ENCODE measurements around the gene SLC49A3. TPM values are rescaled to one million over a fixed set of nuclear protein-coding genes. Genes with fewer than 3 reads are reported as not detected.

The SLC49A3 gene
- total RNA-seq, 2 experiments from 2014 or later, result not detected

DNA sequence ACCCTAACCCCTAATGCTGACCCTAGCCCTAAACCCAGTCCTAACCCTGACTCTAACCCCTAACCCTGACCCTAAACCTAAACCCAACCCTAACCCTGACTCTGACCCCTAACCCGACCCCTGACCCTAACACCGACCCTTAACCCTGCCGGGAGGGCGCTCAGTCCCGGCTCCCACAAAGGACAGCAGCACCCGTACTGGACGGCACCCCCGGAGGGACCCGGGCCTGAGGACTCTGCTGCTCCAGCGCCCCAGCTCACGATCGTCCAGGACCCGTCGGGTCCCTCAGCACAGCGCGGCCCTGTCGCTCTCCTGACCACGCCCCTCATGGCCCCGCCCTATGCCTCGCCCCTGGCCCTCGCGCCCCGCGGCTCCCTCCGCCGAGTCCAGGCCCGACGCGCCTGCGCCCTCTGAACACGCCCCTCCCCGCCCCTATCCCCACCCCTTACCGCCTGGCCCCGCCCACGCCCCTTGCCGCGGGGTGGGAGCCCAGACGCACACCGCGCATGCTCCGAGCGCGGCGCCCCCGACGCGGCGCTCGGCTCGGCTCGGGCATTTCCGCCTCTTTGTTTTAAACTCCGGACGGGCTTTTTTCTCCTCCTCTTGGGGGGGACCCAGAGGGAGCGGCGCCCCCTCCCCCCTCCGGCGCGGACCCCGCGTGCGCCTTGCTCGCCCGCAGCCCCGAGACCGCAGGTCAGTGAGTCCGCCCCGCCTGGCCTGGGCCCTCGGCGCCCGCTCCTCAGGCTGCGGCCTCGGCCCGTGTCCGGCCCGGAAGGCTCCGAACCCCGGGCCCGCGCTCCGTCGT, 16.5 kb upstream of the SLC49A3 start, which contains the start of gene PCGF3:
PCGF3 (plus strand) TSS at position 555 of the 805 bp plus-strand sequence. CDS start 27,849 bp downstream, outside the sequence.
- Histone ChIP-seq H3K36me3 (ENCODE audit: insufficient read depth, low read length) (peaks cover 15% of the 10 kb centered on the region), H3K4me1 (ENCODE audit: insufficient read depth, low read length, poor library complexity, severe bottlenecking) (peaks cover 6% of the 10 kb centered on the region), H3K9me2 (ENCODE audit: insufficient read depth, low read length) (no peaks in the 10 kb centered on the region), H3K4me2 (ENCODE audit: low read length) (peak within 1 kb of the TSS; percentile 74), H3K4me3 (ENCODE audit: low read depth, low read length, poor library complexity, severe bottlenecking) (peak within 1 kb of the TSS; percentile 82), H3K27ac (ENCODE audit: low read depth, low read length, poor library complexity, severe bottlenecking) (peak within 1 kb of the TSS; percentile 29), H3K9me3 (ENCODE audit: low read length) (no peaks in the 10 kb centered on the region), H3K79me2 (ENCODE audit: insufficient read depth, low read depth, low read length) (peaks cover 14% of the 10 kb centered on the region; the same call in 1 of the 2 replicates), H4K20me1 (ENCODE audit: insufficient read depth, low read length) (no peaks in the 10 kb centered on the region), H2AFZ (ENCODE audit: low read length) (peak within 1 kb of the TSS; percentile 66)
- peak; percentile 92 for DNase-seq (ENCODE audit: low spot score)
- ChIA-PET CTCF (ENCODE audit: unreplicated experiment) (no interaction called here), POLR2A (no interaction called here)
- intact Hi-C loops (cut with micrococcal nuclease; ENCODE audit: unreplicated experiment), result no loop called here
- no TSS peak for BruUV-seq (replicated peaks)
- TF ChIP-seq EZH2phosphoT487 (IDR thresholded peaks at IDR 0.05; ENCODE audit: borderline replicate concordance, low read depth, low read length), result no peak
- TF ChIP-seq, protein P1, sequence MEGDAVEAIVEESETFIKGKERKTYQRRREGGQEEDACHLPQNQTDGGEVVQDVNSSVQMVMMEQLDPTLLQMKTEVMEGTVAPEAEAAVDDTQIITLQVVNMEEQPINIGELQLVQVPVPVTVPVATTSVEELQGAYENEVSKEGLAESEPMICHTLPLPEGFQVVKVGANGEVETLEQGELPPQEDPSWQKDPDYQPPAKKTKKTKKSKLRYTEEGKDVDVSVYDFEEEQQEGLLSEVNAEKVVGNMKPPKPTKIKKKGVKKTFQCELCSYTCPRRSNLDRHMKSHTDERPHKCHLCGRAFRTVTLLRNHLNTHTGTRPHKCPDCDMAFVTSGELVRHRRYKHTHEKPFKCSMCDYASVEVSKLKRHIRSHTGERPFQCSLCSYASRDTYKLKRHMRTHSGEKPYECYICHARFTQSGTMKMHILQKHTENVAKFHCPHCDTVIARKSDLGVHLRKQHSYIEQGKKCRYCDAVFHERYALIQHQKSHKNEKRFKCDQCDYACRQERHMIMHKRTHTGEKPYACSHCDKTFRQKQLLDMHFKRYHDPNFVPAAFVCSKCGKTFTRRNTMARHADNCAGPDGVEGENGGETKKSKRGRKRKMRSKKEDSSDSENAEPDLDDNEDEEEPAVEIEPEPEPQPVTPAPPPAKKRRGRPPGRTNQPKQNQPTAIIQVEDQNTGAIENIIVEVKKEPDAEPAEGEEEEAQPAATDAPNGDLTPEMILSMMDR (conservative IDR thresholded peaks at IDR 0.05; ENCODE audit: low read length), result no peak

DNA sequence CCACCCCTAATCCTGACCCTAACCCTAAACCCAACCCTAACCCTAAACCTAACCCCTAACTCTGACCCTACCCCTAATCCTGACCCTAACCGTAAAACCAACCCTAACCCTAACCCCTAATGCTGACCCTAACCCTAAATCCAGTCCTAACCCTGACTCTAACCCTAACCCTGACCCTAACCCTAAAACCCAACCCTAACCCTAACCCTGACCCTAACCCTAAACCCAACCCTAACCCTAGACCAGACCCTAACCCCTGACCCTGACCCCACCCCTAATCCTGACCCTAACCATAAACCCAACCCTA, 16.0 kb upstream of the SLC49A3 start:
- POLR2A ChIA-PET, result no interaction called here
- TF ChIP-seq, protein P1 (conservative IDR thresholded peaks at IDR 0.05; ENCODE audit: low read length), result no peak
- TF ChIP-seq EZH2phosphoT487 (IDR thresholded peaks at IDR 0.05; ENCODE audit: borderline replicate concordance, low read depth, low read length), result no peak
- intact Hi-C loops (cut with micrococcal nuclease; ENCODE audit: unreplicated experiment), result no loop called here
- Histone ChIP-seq H3K36me3 (ENCODE audit: insufficient read depth, low read length) (peaks cover 11% of the 10 kb centered on the region), H3K9me2 (ENCODE audit: insufficient read depth, low read length) (no peaks in the 10 kb centered on the region), H3K4me2 (ENCODE audit: low read length) (no peak overlapping the region), H3K4me1 (ENCODE audit: insufficient read depth, low read length, poor library complexity, severe bottlenecking) (peaks cover 12% of the 10 kb centered on the region), H2AFZ (ENCODE audit: low read length) (no peak overlapping the region), H3K9me3 (ENCODE audit: low read length) (no peaks in the 10 kb centered on the region), H3K79me2 (ENCODE audit: insufficient read depth, low read depth, low read length) (peaks cover 14% of the 10 kb centered on the region; the same call in 1 of the 2 replicates), H3K4me3 (ENCODE audit: low read depth, low read length, poor library complexity, severe bottlenecking) (peak overlapping the region; percentile 82), H3K27ac (ENCODE audit: low read depth, low read length, poor library complexity, severe bottlenecking) (no peak overlapping the region), H4K20me1 (ENCODE audit: insufficient read depth, low read length) (no peaks in the 10 kb centered on the region)
- no peak for DNase-seq (ENCODE audit: low spot score)
- CTCF ChIA-PET (ENCODE audit: unreplicated experiment), result no interaction called here
- BruUV-seq (replicated peaks), result no TSS peak

DNA sequence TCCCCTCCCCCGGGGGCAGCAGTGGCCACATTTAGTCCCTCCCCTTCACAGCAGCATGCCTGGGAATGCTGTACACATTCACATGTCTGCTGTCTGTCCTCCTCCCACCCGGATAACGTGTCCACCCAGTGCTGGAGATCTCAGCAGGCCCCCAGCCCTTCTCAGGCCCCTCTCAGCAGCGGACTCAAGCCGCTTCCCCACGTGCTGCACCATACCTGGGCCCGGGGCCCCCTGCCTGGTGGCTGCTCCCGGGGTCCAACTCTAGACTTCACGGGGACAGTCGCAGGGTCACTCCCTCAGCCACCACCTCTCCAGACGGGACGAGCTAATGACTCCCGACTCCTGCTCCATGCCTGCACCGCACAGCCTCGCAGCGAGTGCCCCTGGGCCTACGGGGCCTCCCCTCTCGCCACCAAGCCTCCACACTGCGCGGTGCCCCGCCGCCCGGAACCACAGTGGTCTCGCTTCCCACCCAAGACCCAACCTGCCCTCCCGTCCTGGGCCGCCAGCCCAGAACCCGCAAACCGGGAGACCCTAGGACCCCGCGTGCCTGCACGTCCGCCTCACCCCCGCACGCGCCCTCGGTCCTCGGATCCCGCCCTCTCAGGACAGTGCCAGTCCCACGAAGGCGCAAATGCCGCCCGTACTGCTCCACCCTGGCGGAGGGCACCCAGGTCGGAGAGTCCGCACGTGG, 15.4 kb upstream of the SLC49A3 start:
- H4K20me1 ChIP-seq (ENCODE audit: insufficient read depth, low read length), result no peaks in the 10 kb centered on the region
- no peak overlapping the region for H2AFZ ChIP-seq (ENCODE audit: low read length)
- H3K4me3 ChIP-seq (ENCODE audit: low read depth, low read length, poor library complexity, severe bottlenecking), result no peak overlapping the region
- no peaks in the 10 kb centered on the region for H3K9me2 ChIP-seq (ENCODE audit: insufficient read depth, low read length)
- intact Hi-C loops (cut with micrococcal nuclease; ENCODE audit: unreplicated experiment), result no loop called here
- H3K27ac ChIP-seq (ENCODE audit: low read depth, low read length, poor library complexity, severe bottlenecking), result no peak overlapping the region
- H3K4me1 ChIP-seq (ENCODE audit: insufficient read depth, low read length, poor library complexity, severe bottlenecking), result peaks cover 17% of the 10 kb centered on the region
- H3K79me2 ChIP-seq (ENCODE audit: insufficient read depth, low read depth, low read length), result peaks cover 14% of the 10 kb centered on the region; the same call in 1 of the 2 replicates
- no peak for DNase-seq (ENCODE audit: low spot score)
- no peaks in the 10 kb centered on the region for H3K9me3 ChIP-seq (ENCODE audit: low read length)
- TF ChIP-seq EZH2phosphoT487 (IDR thresholded peaks at IDR 0.05; ENCODE audit: borderline replicate concordance, low read depth, low read length), result no peak
- TF ChIP-seq, protein P1 (conservative IDR thresholded peaks at IDR 0.05; ENCODE audit: low read length), result no peak
- H3K4me2 ChIP-seq (ENCODE audit: low read length), result no peak overlapping the region
- peaks cover 11% of the 10 kb centered on the region for H3K36me3 ChIP-seq (ENCODE audit: insufficient read depth, low read length)
- POLR2A ChIA-PET, result no interaction called here
- no TSS peak for BruUV-seq (replicated peaks)
- CTCF ChIA-PET (ENCODE audit: unreplicated experiment), result no interaction called here
